GM21825 (cell line): ENCODE results near the gene GLIPR1.
A peak's percentile ranks its signal among the peaks of the same experiment; 100 is the strongest.
"Not testable (repeated sequence)": the region's sequence is repeated elsewhere in the genome, so short reads cannot be mapped to it uniquely, and the experiment has no call there.

Experiments used
- ATAC-seq: cut with Tn5 transposase; IDR thresholded peaks from one replicate; pipeline ENCODE4 v1.9.1; 2021; ENCODE audit warnings: mild to moderate bottlenecking, moderate library complexity; ENCODE audit not compliant: unreplicated experiment

The GLIPR1 gene

GRCh38 chr12:75508159-75508558 is 27.6 kb downstream of the GLIPR1 start:
- ATAC-seq = no peak

DNA sequence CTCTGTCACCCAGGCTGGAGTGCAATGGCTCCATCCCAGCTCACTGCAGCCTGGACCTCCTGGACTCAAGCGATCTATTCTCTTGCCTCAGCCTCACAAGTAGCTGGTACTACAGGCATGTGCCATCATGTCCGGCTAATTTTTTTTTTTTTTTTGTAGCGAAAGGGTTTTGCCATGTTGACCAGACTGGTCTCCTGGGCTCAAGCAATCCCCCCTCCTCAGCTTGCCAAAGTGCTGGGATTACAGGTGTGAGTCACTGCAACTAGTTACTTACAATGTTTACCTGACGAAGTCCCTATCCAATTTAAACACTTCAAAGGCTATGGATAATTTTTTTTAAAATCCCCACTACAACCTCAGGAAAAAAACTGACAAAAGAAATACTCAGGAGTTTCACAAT is 29.1 kb downstream of the GLIPR1 start:
- ATAC-seq = no peak

DNA sequence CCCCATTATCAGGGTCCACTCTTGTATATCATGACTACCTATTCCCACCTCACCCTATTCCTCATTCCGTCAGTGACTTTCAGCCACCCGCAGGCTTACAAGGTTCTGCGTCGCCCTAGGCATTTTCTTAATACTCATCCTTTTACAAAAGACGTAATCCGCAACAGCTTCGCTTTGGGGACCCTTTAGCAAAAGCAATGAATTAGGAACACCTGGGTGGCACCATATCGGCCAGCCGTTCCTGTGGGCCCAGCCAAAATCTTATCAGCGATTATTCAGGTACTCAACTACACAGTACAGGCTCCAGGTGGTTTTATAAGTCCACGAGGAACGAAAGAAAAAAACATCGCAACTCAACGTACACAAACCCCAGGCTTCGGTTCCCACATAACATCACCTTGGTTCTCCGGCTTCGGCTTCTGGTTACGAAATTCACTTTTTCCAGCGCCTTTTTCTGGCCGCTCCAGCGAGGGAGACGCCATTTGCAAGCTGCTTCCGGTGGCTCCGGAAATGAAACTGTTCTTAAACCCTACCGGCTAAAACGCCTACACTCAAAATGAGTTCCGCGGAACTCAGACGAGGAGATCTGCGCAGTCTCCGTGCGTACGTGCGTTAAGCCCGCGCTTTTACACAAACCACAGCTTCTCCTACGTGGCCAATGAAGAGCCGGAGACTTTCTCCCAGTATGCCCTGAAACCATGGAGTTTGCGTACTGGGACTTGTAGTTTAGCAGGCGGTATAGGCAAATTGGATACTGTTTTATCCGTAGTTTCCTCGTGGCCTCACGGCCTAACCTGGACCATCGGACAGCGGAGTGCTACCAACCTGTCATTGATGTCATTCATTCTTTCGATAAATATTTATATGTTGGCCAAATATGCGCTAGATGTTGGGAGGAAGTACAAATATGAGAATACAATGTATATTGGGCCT is 30.8 kb downstream of the GLIPR1 start, which contains the start of gene KRR1:
TSS of gene KRR1 (minus strand) at position 494 of the 933 bp plus-strand sequence. CDS start at position 482, 12 bp downstream.
- peak; percentile 98 for ATAC-seq

- ATAC-seq = not testable (repeated sequence)
Measured at GRCh38 chr12:75521224-75521623, 40.7 kb downstream of the GLIPR1 start.

DNA sequence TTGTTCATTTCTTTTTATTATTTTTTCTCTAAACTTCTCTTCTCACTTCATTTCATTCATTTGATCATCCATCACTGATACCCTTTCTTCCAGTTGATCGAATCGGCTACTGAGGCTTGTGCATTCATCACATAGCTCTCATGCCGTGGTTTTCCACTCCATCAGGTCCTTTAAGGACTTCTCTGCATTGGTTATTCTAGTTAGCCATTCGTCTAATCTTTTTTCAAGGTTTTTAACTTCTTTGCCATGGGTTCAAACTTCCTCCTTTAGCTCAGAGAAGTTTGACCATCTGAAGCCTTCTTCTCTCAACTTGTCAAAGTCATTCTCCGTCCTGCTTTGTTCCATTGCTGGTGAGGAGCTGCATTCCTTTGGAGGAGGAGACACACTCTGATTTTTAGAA is 41.6 kb downstream of the GLIPR1 start:
- ATAC-seq = not testable (repeated sequence)

- no peak for ATAC-seq
Measured at GRCh38 chr12:75525263-75525662, 44.7 kb downstream of the GLIPR1 start.

DNA sequence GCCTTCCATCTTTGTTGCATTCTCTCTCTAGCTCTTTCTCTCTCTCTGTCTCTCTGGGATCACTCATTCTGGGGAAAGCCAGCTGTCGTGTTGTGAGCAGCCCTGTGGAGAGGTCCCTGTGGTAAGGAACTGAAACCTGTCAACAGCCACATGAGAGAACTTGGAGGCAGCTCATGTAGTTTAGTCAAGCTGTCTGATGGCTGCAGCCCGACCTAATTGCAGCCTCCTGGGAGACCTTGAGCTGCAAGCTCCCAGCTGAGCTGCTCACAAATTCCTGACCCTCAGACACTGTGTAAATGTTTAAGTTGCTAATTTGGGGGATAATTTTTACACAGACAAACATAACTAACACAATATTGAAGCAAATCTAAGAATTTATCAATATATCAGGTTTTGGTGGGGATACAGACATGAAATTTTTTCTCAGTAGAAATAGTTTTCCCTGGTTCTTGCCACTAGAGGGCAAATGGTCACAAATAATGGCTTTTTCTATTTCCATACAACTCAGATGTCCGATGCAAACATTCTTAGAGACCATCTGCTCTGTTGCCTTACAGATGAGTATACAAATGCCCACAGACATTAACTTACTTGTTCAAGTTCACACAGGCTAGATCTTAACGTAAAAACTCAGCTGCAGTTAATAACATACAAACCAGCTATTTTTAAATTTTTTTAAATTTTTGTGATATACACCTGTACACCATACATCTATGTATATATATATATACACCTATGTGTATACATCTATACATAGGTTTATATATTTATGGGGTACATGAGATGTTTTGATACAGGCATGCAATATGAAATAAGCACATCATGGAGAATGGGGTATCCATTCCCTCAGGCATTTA is 46.3 kb downstream of the GLIPR1 start:
- ATAC-seq = peak; percentile 97

DNA sequence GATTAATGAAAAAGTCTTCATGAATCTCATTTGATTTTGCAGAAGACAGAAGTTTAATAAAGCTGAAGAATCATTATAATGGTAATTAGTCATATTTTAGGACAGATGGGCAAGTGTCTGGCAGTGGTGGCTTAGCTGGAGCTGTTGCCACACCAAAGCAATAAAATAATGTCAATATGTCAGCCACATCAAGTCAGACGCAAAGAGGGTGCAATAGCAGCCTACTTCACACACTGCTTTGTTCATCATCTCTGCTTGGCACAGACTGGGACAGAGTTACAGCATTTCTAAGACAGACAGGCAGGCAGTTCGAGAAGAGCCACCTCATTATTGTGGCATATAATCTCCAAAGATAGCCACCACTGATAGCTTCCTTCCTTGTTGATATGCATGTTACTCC is 47.7 kb downstream of the GLIPR1 start:
- no peak for ATAC-seq

DNA sequence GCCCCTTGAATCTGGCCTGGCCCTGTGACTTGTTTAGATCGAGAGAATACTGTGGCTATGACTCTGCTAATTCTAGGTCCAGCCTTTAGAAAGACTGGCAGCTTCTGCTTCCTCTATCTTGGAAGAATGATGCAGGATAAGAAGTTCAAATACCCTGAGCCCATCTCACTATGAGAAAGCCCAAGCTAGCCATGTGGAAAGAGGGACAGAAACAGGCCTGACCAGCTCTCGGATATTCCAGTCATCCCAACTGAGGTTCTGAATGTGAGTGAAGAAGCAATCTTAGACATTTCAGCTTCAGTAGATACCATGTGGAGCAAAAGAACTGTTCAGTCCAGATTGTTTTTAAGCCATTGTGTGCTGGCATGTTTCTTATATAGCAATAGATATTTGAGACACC is 48.1 kb downstream of the GLIPR1 start:
- ATAC-seq = no peak

- no peak for ATAC-seq
Measured at GRCh38 chr12:75529316-75529715, 48.8 kb downstream of the GLIPR1 start.

DNA sequence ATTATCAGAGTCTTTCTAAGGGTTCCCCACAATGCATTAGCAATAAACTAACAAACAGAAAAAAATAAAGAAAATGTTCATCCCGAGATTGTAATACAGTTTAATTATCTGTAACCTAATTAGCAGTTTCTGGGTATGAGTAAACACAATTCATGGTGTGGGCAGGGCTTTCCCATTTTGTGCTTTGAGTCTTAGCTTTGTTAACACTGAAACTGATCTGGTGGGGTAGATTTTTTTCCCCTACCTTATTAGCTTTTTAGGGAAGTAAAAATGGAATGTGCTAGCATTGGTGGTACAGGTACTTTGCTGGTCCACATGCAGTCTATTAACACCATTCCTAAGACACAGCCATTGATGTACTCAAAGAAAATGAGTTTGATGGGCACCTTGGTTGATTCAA is 49.3 kb downstream of the GLIPR1 start:
- ATAC-seq = no peak

GRCh38 chr12:75533239-75533638 is 52.7 kb downstream of the GLIPR1 start:
- no peak for ATAC-seq

DNA sequence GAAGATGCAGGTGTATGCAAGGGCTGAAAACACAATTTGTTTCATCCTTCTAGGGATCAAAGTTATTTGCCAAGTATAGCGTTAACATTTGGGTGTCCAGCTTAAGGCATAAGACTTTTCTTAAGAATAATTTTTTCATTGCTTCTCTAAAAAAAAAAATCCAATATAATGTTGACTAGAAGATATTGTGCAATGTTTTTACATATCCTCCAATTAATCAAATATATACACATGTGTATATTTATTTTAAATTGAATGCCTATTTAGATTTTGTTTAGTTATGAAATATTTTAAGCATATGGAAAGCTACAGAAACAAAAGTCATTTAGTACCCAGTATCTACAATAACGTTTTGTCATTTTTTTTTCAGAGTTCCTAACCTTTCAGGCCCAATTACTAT is 59.3 kb downstream of the GLIPR1 start:
- no peak for ATAC-seq

- ATAC-seq = no peak
Measured at GRCh38 chr12:75542942-75543341, 62.4 kb downstream of the GLIPR1 start.

- ATAC-seq = no peak
Measured at GRCh38 chr12:75543529-75543928, 63.0 kb downstream of the GLIPR1 start.

- no peak for ATAC-seq
Measured at GRCh38 chr12:75545636-75546035, 65.1 kb downstream of the GLIPR1 start.

GRCh38 chr12:75548879-75549278 is 68.3 kb downstream of the GLIPR1 start:
- no peak for ATAC-seq

GRCh38 chr12:75549989-75550388 is 69.4 kb downstream of the GLIPR1 start:
- no peak for ATAC-seq

- ATAC-seq = no peak
Measured at GRCh38 chr12:75550401-75551240, 70.1 kb downstream of the GLIPR1 start.

- ATAC-seq = no peak
Measured at GRCh38 chr12:75551477-75551876, 70.9 kb downstream of the GLIPR1 start.

- no peak for ATAC-seq
Measured at GRCh38 chr12:75553398-75553797, 72.8 kb downstream of the GLIPR1 start.
